Esophagus muscularis mucosa (tissue), 3 donors: ENCODE results near the gene KDM6A.

Experiments used
- CTCF ChIP-seq, 3 experiments: fragments of 200-600 bp in 2 of 3; fragments of 450-650 bp in 1 of 3; sonication (generic) in 2 of 3; IDR thresholded peaks; one replicate each; pipeline ENCODE4 v1.5.1; 2017 to 2019; ENCODE audit warnings: antibody characterized with exemption in 3 of 3, mild to moderate bottlenecking in 2 of 3, moderate library complexity in 1 of 3
- POLR2A ChIP-seq: fragments of 450-650 bp; IDR thresholded peaks from one replicate; pipeline ENCODE4 v1.6.1; 2017; ENCODE audit warnings: antibody characterized with exemption, moderate library complexity, mild to moderate bottlenecking, low read depth

- TF ChIP-seq CTCF (IDR thresholded peaks at IDR 0.05) (no peak), POLR2A (no peak)
Measured at GRCh38 chrX:44949125-44949524, 76.1 kb downstream of the KDM6A start.
